IgD-negative memory B cell (primary cell): Measurements from ENCODE around the gene ISM1. TPM values are rescaled to one million over a fixed set of nuclear protein-coding genes. Genes with fewer than 3 reads are reported as not detected.

ENCODE experiments used
- H3K27ac Mint-ChIP-seq, 3 donors: one replicate each; pipeline ENCODE4 v1.8.0; 2020 to 2022; ENCODE audit warnings: mild to moderate bottlenecking in 3 of 3, mixed read lengths in 3 of 3, moderate library complexity in 1 of 3
- H3K27me3 Mint-ChIP-seq: one replicate; pipeline ENCODE4 v1.8.0; 2021; ENCODE audit warnings: mixed read lengths
- H3K36me3 Mint-ChIP-seq: one replicate; pipeline ENCODE4 v1.8.0; 2020; ENCODE audit warnings: mild to moderate bottlenecking, mixed read lengths
- H3K4me1 Mint-ChIP-seq, 3 donors: one replicate each; pipeline ENCODE4 v1.8.0; 2020 to 2022; ENCODE audit warnings: mixed read lengths in 3 of 3, mild to moderate bottlenecking in 1 of 3
- H3K4me3 Mint-ChIP-seq, 4 donors: one replicate each; pipeline ENCODE4 v1.8.0; 2020 to 2022; ENCODE audit warnings: mild to moderate bottlenecking in 4 of 4, mixed read lengths in 4 of 4, moderate library complexity in 3 of 4
- H3K9me3 Mint-ChIP-seq, 3 donors: one replicate each; pipeline ENCODE4 v1.8.0; 2020 to 2021; ENCODE audit warnings: mixed read lengths in 3 of 3, mild to moderate bottlenecking in 1 of 3
- polyA plus RNA-seq: library from polyadenylated mRNA; unstranded; fragments of 300-500 nt; fragmentation: Illumina TruSeq; gene quantifications from one replicate; pipeline ENCODE4 v1.2.3, GENCODE V29; 2021

Gene ISM1
- polyA plus RNA-seq, 1 donor from 2014 or later = 0.13 TPM

DNA sequence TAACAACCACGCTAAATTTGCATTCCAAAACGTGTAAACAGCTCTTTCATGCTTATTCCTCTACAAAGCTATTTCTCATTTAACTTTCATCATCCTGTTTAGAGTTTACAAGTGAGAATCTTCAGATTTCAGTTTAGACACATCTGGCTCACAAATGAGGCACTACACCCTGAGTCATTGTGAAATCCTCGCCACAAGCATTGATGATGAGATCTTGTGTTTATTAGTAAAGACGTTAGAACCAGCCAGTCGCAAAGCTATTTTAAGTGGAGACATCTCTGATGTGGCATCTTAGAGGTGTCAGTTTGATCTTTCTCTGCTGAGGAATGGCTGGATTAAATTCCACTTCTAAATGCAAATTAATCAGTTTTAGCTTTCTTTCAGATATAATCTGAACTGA is 8.3 kb upstream of the ISM1 start:
- Mint-ChIP-seq H3K27ac (no peak overlapping the region), H3K27me3 (peaks cover 14% of the 10 kb centered on the region), H3K36me3 (no peaks in the 10 kb centered on the region), H3K9me3 (no peaks in the 10 kb centered on the region), H3K4me1 (peaks cover 0 to 1% (median 0%) of the 10 kb centered on the region in 3 donors), H3K4me3 (no peak overlapping the region)

DNA sequence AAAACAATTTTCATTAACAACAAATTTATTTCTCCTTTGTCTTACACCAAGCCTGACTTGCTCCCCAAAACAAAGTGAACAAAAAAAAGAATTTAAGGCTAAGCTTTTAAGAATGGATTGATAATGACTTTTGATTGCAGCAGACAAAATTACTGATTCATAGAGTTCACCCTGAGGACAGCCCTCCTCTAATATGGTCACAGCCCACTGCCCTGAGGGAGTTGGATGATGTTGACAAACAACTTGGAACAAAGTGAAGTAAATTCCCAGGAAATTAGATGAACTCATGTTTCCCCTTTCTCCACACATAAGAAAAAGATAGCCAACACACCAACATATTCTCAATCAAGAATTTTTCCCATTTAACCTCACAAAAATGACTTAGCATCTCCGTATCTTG is 7.7 kb upstream of the ISM1 start:
- H3K9me3 Mint-ChIP-seq = no peaks in the 10 kb centered on the region
- no peak overlapping the region for H3K27ac Mint-ChIP-seq
- H3K27me3 Mint-ChIP-seq = peaks cover 19% of the 10 kb centered on the region
- no peaks in the 10 kb centered on the region for H3K36me3 Mint-ChIP-seq
- peaks cover 0 to 1% (median 0%) of the 10 kb centered on the region in 3 donors for H3K4me1 Mint-ChIP-seq
- no peak overlapping the region for H3K4me3 Mint-ChIP-seq

DNA sequence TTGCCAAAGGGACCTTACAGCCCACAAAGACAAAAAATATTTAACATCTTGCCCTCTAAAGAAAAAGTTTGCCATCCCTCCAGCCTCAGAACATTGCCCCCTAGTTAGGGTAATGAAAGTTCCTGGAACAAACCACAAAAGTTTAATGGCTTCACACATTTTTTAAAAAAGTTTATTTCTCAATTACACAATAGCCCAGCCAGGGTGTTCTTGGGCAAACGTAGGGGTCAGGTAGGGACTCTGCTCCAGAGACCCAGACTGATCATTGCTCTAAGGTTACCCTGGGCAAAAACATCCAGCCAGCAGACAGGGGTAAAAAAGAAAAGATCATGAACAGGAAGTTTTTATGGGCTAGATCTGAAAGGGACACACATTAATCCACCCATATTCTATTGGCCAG is 4.5 kb upstream of the ISM1 start:
- H3K4me3 Mint-ChIP-seq = no peak overlapping the region
- peaks cover 38% of the 10 kb centered on the region for H3K27me3 Mint-ChIP-seq
- no peak overlapping the region for H3K27ac Mint-ChIP-seq
- H3K4me1 Mint-ChIP-seq = peaks cover 0 to 1% (median 0%) of the 10 kb centered on the region in 3 donors
- no peaks in the 10 kb centered on the region for H3K36me3 Mint-ChIP-seq
- no peaks in the 10 kb centered on the region for H3K9me3 Mint-ChIP-seq

DNA sequence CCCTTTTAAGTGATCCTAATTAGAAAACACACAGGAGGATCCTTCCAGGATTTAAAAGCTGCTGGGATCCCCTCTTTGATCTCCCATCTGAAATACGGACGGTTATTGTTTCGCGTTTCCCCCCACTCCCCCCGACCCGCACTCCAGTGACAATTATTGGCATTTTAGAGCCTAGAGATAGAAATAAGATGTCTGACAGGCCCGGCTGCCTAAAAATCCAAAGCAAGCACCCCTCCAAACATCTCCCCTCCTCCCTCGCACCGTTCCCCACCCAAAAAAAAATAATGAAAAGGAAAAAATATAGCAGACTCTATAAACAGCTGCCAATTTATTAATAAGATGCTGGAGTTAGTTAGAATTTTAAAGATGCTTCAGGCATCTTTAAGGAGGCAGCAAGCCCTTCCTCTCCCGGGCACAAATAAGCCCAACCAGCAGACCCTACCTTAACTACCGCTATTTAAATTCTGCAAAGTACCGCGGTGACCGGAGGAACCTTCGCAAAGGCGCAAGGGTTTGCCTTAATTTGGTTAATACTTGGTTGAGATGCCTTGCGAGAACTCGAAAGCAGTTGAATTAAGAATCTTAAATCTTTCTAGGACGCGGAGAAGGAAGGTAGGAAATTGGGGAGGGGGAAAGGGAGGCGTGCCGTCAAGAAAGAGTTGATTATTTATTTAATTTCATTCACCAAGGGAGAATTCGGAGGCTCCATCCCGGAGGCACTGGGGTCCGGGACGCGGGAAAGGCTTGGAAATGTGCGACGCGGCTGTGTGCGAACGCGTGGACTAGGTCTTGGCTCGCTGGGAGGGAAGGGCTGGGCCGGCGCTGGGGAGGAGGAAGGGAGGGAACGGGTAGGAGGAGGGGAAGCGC is 1.5 kb upstream of the ISM1 start:
- peak overlapping the region in 2 of 4 donors; percentile 43 to 58 for H3K4me3 Mint-ChIP-seq
- peaks cover 0 to 1% (median 0%) of the 10 kb centered on the region in 3 donors for H3K4me1 Mint-ChIP-seq
- peaks cover 58% of the 10 kb centered on the region for H3K27me3 Mint-ChIP-seq
- no peaks in the 10 kb centered on the region for H3K36me3 Mint-ChIP-seq
- H3K27ac Mint-ChIP-seq = no peak overlapping the region
- H3K9me3 Mint-ChIP-seq = no peaks in the 10 kb centered on the region

DNA sequence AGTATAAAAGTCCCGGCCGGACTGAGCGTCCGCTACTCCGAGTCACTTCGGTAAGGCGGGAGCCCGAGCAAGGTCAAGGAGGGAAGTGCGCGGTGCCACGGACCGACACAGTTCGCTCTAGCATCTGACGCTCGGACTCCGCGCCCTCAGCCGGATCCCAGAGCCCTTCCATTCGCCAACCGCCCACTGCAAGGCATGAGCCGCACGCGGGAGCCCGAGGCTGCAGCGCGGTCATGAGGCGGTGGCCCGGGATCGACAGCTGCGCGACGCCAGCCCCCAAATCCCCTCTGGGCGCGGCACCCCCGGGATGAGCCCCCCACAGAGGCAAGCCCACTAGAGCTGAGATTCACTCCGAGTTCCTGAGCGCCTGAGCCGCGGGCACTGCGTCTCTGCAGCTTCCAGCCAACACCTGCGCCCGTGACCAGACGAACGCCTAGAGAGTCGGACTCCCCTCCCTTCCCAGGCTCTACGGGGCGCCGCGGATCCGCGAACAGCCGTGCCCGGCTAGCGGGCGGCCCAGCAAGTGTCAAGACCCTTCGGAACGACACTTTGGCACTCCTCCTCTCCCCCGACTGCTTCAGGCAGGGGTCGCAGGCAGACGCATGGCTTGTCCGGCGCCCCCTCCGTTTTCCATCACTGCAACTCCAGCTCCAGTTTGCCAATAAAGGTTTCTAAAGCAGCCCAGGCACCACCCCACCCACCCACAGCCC is 725 bp upstream of the ISM1 start:
- H3K36me3 Mint-ChIP-seq = no peaks in the 10 kb centered on the region
- H3K9me3 Mint-ChIP-seq = no peaks in the 10 kb centered on the region
- H3K4me3 Mint-ChIP-seq = peak overlapping the region in 2 of 4 donors; percentile 12 to 78
- peaks cover 0 to 1% (median 0%) of the 10 kb centered on the region in 3 donors for H3K4me1 Mint-ChIP-seq
- peaks cover 55% of the 10 kb centered on the region for H3K27me3 Mint-ChIP-seq
- no peak overlapping the region for H3K27ac Mint-ChIP-seq

DNA sequence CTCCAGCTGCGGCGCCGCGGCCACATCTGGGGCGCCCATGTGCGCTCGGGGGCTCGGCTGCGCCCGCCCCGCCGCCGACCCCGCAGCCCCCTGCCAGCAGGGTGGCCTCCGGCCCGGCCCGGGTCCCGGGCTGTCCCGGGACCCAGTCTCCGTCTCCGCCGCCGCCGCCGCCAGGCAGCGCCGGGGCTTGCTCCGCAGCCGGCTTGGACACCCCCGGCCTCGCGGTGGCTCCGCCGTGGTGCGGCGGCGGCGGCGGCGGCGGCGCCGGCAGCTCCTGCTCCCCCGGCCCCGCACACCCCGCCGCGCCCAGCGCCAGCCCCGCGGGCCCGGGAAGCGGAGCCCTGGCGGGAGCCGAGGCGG is 219 bp downstream of the ISM1 start:
- H3K36me3 Mint-ChIP-seq = peaks cover 2% of the 10 kb centered on the region
- peaks cover 0 to 1% (median 0%) of the 10 kb centered on the region in 3 donors for H3K4me1 Mint-ChIP-seq
- no peak overlapping the region for H3K4me3 Mint-ChIP-seq
- no peak overlapping the region for H3K27ac Mint-ChIP-seq
- peaks cover 53% of the 10 kb centered on the region for H3K27me3 Mint-ChIP-seq
- no peaks in the 10 kb centered on the region for H3K9me3 Mint-ChIP-seq

DNA sequence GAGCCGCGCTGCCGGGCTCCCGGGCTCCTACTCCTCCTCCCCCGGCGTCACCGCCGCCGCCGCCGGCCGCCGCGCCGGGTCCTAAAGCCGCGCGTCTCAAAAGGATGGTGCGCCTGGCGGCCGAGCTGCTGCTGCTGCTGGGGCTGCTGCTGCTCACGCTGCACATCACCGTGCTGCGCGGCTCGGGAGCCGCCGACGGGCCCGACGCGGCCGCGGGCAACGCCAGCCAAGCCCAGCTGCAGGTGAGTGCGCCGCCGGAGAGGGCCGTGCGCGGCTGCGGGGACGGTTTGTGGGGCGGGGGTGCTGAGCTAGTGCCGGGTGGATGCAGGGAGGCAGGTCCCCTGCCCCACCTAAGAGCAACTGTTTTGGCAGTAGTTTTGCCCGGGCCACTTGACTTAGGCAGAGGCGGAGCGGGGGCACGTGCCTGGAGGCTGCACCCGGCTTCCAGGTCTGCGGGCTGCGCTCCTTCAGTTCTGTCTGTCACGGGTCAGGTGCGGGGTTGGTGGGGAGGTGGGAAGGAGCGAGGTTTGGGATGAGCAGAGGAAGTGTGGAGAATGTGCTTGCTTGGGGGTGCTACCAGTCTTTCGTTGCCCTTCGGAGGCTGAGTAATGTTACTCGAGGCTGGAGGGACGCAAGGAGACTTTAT is 722 bp downstream of the ISM1 start:
- H3K4me1 Mint-ChIP-seq = peaks cover 0 to 1% (median 0%) of the 10 kb centered on the region in 3 donors
- H3K27me3 Mint-ChIP-seq = peaks cover 53% of the 10 kb centered on the region
- H3K27ac Mint-ChIP-seq = no peak overlapping the region

DNA sequence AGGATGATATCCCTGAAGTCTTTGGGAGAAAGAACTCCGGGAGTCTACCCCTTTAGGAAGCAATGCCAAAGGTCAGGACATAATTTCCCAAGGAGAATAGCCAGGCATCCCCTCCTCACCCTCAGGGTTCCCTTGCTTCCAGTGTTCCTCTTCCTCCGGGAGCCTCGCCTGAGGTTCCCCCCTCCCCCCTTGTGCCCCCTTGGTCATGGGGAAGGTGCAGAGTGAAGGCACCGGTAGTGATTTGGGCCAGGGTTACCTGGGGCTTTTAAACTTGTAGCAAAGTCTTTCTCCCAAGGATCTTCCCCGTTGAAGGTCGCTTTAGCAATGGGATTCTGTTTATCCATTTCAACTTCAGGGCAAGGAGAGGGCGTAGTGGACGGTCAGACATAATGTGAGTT is 1.2 kb downstream of the ISM1 start:
- no peak overlapping the region for H3K27ac Mint-ChIP-seq
- peaks cover 52% of the 10 kb centered on the region for H3K27me3 Mint-ChIP-seq
- H3K36me3 Mint-ChIP-seq = peaks cover 2% of the 10 kb centered on the region
- H3K9me3 Mint-ChIP-seq = no peaks in the 10 kb centered on the region
- H3K4me3 Mint-ChIP-seq = peak overlapping the region in 1 of 4 donors; percentile 76
- H3K4me1 Mint-ChIP-seq = peaks cover 0 to 1% (median 0%) of the 10 kb centered on the region in 3 donors

More for the DNA sequence above, 722 bp downstream of the ISM1 start:
- H3K36me3 Mint-ChIP-seq = peaks cover 2% of the 10 kb centered on the region
- H3K4me3 Mint-ChIP-seq = peak overlapping the region in 1 of 4 donors; percentile 76
- H3K9me3 Mint-ChIP-seq = no peaks in the 10 kb centered on the region

DNA sequence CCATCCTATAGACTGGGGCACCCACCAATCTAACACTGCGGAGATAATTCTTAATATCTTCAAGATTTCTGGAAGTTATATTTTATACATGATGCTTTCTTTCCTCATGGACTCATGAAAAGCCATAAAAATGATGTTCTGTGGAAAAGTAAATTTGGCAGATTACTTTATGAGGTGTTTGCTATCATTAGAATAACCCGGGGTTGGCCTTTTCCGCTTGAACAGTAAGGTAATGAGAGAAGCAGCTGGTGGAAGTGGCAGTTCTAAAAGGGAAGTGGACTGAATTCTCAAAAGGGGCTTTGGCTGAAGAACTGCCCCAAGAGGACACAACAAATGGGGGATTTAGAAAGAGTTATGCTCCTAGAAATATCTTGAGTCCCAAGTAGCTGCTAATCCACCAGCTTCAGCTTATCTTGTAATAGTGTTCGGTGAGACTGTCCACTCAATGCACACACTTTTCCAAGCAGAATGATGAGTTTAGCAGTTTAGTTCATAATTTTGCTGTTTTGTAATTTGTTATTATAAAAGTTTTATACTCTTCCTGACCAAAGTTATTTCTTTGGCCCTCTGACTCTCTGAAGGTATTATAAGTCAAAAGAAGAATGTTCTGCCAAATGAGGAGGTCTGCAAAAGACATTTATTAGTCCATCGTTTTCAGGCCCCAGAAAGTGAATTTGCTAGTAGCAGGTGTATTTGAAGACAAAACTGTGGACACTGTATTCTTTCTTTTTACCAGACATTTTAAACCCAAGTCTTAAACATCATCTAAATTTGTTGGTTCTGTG is 2.9 kb downstream of the ISM1 start:
- Mint-ChIP-seq H3K27ac (no peak overlapping the region), H3K27me3 (peaks cover 40% of the 10 kb centered on the region), H3K4me1 (no peaks in the 10 kb centered on the region), H3K36me3 (peaks cover 2% of the 10 kb centered on the region), H3K9me3 (peaks cover 0 to 3% (median 0%) of the 10 kb centered on the region in 3 donors), H3K4me3 (peak overlapping the region in 1 of 4 donors; percentile 27)

DNA sequence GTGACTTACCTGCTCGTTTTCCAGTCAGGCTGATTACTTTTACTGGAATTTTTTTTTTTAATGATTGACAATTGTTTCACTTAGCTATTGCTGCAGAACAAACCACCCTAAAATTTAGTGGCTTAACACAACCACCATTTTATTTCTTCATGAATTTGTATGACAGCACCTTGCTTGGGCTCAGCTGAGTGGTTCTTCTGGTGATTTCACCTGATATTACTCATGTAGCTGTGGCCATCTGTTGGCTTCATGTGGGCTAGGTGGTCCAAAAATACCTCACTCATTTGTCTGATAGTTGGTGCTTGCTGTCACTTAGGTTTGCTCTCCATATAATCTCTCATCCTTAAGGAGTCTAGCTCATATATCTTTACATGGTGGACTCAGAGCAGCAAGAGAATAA is 5.3 kb downstream of the ISM1 start:
- peaks cover 0 to 4% (median 0%) of the 10 kb centered on the region in 3 donors for H3K9me3 Mint-ChIP-seq
- peaks cover 25% of the 10 kb centered on the region for H3K27me3 Mint-ChIP-seq
- peaks cover 2% of the 10 kb centered on the region for H3K36me3 Mint-ChIP-seq
- no peak overlapping the region for H3K4me3 Mint-ChIP-seq
- no peak overlapping the region for H3K27ac Mint-ChIP-seq
- H3K4me1 Mint-ChIP-seq = no peaks in the 10 kb centered on the region

DNA sequence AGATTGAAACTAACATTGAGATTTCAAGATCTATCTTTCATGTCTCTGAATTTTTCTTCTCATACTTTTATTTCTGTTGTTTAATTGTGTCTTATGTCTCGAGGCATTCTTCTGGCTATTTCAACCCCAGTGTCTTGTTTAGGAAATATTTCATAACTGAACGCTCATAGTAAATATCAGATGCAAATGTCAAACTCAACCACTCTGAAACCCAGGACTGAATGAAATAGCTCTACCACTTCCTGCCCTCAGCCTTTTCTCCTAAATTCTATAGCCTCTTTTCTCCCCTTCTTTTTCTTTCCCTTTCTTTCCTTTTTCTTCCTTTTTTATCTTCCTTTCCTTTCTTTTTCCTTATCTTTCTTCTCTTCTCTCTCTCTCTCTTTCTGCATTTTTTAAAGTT is 7.7 kb downstream of the ISM1 start:
- Mint-ChIP-seq H3K9me3 (peaks cover 0 to 4% (median 0%) of the 10 kb centered on the region in 3 donors), H3K27me3 (peaks cover 14% of the 10 kb centered on the region), H3K4me3 (peak overlapping the region in 1 of 4 donors; percentile 67), H3K27ac (peak overlapping the region in 1 of 3 donors; percentile 63), H3K4me1 (no peaks in the 10 kb centered on the region), H3K36me3 (peaks cover 2% of the 10 kb centered on the region)

DNA sequence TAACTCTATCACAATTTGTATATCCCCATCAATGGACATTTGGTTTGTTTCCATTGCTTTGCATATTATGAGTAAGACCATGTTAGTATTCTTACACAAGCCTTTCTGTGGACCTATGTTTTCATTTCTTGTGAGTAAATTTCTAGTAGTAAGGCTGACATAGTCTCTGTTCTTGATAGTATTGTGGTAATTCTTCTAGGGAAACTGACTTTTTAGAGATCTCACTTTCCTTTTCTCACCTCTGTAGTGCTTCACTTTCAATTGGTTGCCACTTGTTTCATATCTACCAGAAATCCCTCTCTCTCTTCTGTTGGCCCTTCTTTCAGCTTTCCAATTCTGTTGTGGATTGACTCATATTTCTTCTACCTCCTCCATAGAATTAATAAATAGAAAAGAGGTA is 8.5 kb downstream of the ISM1 start:
- Mint-ChIP-seq H3K9me3 (peaks cover 0 to 4% (median 0%) of the 10 kb centered on the region in 3 donors), H3K36me3 (peaks cover 2% of the 10 kb centered on the region), H3K27ac (peak overlapping the region in 1 of 3 donors; percentile 6)

DNA sequence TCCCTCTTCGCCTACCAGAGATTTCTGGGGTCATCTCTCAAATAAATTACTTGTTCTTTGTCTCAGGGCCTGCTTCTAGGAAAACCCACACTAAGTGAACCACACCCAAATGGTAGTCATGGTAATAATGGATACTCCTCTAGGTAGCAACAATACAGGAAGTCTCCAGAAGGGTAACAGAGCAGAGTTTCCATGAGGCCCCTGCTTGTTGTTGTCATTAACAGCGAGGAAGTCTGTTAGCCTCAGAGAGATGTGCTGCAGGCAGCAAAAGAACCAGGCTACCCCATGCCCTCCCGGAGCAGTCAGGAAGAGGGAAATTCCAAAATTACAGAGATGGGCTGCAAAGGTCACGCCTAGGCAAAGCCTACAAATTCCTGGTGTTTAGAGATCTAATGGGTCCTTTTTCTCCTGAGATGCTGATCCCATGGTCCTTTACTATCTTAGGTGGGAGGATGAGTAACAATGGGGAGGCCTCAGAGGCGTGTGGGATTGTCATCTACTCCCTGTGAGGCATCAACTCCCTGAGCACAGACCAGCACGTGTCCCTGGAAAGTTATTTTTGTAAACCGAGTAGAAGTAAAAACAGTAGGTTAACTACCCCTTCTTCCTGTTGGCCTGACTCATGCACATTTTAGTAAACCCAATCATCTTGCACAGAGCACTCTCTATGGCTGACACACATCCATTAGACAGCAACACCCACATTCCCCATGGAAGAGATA is 10.1 kb downstream of the ISM1 start:
- no peaks in the 10 kb centered on the region for H3K4me1 Mint-ChIP-seq
- H3K27ac Mint-ChIP-seq = no peak overlapping the region
- peaks cover 7% of the 10 kb centered on the region for H3K27me3 Mint-ChIP-seq
- H3K4me3 Mint-ChIP-seq = peak overlapping the region in 1 of 4 donors; percentile 26
- H3K36me3 Mint-ChIP-seq = no peaks in the 10 kb centered on the region
- peaks cover 0 to 4% (median 0%) of the 10 kb centered on the region in 3 donors for H3K9me3 Mint-ChIP-seq

More for the DNA sequence above, 8.5 kb downstream of the ISM1 start:
- H3K4me3 Mint-ChIP-seq = no peak overlapping the region
- peaks cover 7% of the 10 kb centered on the region for H3K27me3 Mint-ChIP-seq
- no peaks in the 10 kb centered on the region for H3K4me1 Mint-ChIP-seq

DNA sequence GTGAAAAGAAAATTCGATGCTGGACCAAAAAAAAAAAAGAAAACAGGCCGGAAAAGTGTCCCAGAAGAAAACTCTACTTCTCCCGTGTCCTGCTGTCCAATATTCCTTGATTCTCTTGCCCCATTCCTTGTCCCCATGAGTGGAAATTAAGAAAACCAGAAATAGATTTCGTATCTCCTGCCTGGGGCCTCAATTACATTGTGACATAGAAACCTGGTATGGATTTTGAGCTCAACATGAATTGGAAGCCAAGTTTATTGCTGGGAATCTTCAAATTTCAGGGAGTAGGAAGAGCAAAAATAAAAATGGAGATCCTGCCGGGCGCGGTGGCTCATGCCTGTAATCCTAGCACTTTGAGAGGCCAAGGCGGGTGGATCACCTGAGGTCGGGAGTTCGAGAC is 11.9 kb downstream of the ISM1 start:
- Mint-ChIP-seq H3K27me3 (peaks cover 10% of the 10 kb centered on the region), H3K9me3 (peaks cover 0 to 9% (median 0%) of the 10 kb centered on the region in 3 donors), H3K36me3 (no peaks in the 10 kb centered on the region), H3K4me3 (no peak overlapping the region), H3K27ac (no peak overlapping the region), H3K4me1 (no peaks in the 10 kb centered on the region)
